Inflammatory macrophage (primary cell): ENCODE results near the gene TMEM178A.
A peak's percentile ranks its signal among the peaks of the same experiment; 100 is the strongest.
"Not testable (repeated sequence)": the region's sequence is repeated elsewhere in the genome, so short reads cannot be mapped to it uniquely, and the experiment has no call there.

Source experiments
- DNase-seq, 2 donors: peaks; one replicate each; pipeline ENCODE4 v3.0.0-alpha.2; 2020 to 2022

TMEM178A gene

GRCh38 chr2:39648580-39648979 lies 17.1 kb upstream of the TMEM178A start:
- no peak for DNase-seq

- DNase-seq: no peak
Measured at GRCh38 chr2:39649511-39649910, 16.2 kb upstream of the TMEM178A start.

GRCh38 chr2:39650468-39650867 lies 15.2 kb upstream of the TMEM178A start:
- DNase-seq: no peak

- not testable (repeated sequence) for DNase-seq
Measured at GRCh38 chr2:39656215-39656614, 9.5 kb upstream of the TMEM178A start.

GRCh38 chr2:39657287-39657937 lies 8.3 kb upstream of the TMEM178A start:
- no peak for DNase-seq

- no peak for DNase-seq
Measured at GRCh38 chr2:39658371-39658770, 7.3 kb upstream of the TMEM178A start.

GRCh38 chr2:39659765-39660611 lies 5.7 kb upstream of the TMEM178A start:
- DNase-seq: no peak

GRCh38 chr2:39660612-39661236 lies 5.0 kb upstream of the TMEM178A start:
- no peak for DNase-seq

- no peak for DNase-seq
Measured at GRCh38 chr2:39661826-39662225, 3.9 kb upstream of the TMEM178A start.

GRCh38 chr2:39663187-39663930 lies 2.4 kb upstream of the TMEM178A start:
- peak in 1 of 2 donors; percentile 19 for DNase-seq

- no peak for DNase-seq
Measured at GRCh38 chr2:39664232-39664887, 1.4 kb upstream of the TMEM178A start.

- DNase-seq: no peak
Measured at GRCh38 chr2:39664888-39665591, 677 bp upstream of the TMEM178A start.

- no peak for DNase-seq
Measured at GRCh38 chr2:39666491-39667101, 879 bp downstream of the TMEM178A start.

- DNase-seq: peak; percentile 16 to 52
Measured at GRCh38 chr2:39667104-39667885, 1.6 kb downstream of the TMEM178A start.

- DNase-seq: no peak
Measured at GRCh38 chr2:39667886-39668276, 2.2 kb downstream of the TMEM178A start.

GRCh38 chr2:39668576-39669080 lies 2.9 kb downstream of the TMEM178A start:
- DNase-seq: no peak

GRCh38 chr2:39671604-39672003 lies 5.9 kb downstream of the TMEM178A start:
- DNase-seq: no peak

GRCh38 chr2:39673018-39673417 lies 7.3 kb downstream of the TMEM178A start:
- no peak for DNase-seq

GRCh38 chr2:39676342-39676741 lies 10.6 kb downstream of the TMEM178A start:
- no peak for DNase-seq

- DNase-seq: no peak
Measured at GRCh38 chr2:39678170-39678569, 12.5 kb downstream of the TMEM178A start.
